HG03060 (cell line): Measurements from ENCODE around the gene PTPRM.

Experiments
- ATAC-seq: cut with Tn5 transposase; IDR thresholded peaks from one replicate; pipeline ENCODE4 v1.9.1; 2021; ENCODE audit warnings: low read depth, moderate number of reproducible peaks; ENCODE audit not compliant: unreplicated experiment

The PTPRM gene

DNA sequence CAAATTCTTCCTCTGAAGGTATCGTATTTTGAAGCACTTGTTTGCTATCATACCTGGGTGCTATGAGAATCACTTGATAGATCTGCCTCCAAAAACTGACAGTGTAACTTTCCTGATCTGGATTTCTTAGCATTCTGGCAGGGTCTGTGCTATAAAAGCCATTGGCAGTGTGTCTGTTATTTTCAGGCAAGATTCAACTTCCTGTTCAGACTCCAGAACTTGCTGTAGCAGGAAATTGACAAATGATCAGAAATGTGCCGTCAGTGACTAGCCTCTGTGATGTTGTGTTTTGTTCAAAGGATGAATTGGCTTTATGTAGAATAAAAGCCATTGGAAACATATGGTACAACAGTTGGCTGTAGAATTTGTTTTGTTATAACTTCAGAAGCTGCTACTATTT lies 273.3 kb downstream of the PTPRM start:
- no peak for ATAC-seq

- no peak for ATAC-seq
Observed at GRCh38 chr18:7844017-7844416, 276.9 kb downstream of the PTPRM start.

- ATAC-seq: no peak
Observed at GRCh38 chr18:7844418-7844817, 277.3 kb downstream of the PTPRM start.

DNA sequence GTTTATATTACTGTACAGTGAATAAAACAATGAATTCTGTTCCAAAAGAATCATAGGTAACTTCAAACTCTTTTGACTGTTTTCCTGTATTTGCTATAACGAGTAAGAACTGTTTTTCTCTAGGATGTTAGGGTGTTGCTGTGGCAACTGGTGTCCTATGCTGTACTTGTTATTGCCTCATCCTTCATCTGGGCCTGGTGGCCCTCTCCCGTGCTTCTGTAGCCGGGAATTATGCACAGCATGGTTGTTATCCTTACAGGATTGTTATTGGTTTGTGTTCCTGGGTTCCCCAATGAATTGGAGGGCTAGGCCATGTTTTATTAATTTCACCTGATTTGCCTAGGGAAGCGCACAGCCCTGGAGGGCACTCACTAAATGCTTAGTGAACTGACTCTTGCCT lies 279.2 kb downstream of the PTPRM start:
- no peak for ATAC-seq

DNA sequence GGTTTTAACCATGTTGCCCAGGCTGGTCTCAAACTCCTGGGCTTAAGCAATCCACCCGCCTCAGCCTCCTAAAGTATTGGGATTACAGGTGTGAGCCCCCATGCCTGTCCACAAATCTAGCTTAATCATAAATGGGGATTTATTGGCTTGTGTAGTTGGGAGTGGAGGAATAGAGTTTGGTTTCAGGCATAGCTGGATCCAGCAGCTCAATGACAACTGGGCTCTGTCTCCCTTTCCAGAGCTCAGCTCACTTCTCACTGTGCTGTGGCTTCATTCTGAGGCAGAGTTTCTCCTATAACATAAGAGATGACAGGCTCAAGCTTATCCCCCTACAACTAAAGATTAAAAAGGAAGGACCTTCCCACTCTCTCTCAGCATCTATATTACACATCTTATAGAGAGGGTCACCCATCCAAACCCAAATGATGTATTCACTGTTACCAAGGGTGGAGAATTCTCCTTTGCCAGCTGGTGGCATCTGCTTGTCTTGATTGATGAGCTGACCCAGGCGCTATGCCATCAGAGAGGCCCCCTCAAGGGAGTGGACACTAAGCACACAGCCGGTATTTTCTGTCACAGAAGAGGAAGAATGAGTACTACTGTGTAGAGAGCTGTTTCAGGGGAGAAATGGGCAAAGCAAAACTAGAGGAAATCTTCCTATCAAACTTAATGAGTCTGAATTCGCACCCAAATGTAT lies 280.4 kb downstream of the PTPRM start:
- ATAC-seq: no peak

DNA sequence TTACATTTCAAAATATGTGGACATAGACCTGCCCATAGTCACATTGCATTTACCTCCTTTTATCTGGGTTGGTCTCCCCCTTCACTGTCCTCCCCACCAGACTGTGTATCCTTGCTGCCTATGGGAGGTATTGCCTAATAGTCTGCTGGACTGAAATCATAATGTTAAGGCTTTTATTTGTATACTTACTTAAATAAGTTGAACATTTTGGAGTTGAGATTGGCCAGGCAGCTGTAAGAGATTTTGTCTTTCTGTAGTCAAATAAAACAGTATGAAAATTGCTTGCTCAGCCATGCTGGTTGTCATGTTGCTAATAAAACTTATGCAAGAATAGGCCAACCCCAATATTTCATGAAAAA lies 280.9 kb downstream of the PTPRM start:
- ATAC-seq: no peak

GRCh38 chr18:7850446-7850845 lies 283.3 kb downstream of the PTPRM start:
- ATAC-seq: no peak

DNA sequence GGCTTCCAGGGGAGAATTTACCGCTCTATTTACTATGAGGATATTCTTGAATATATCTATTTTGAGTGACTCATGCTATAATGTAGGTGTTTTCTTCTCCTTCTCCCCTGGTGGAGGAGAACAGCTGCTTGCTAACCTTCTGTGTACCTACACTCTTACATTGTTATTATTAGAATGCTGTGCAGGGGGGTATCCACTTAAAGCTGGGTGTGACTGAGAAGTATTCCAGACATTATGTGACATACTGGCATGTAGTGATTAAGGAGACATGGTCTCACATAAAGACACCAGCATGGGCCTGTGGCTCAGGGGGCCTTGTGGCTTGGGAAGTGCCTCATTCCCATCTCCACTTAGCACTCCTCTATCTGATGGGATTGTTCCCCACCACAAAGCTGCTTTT lies 287.9 kb downstream of the PTPRM start:
- no peak for ATAC-seq

DNA sequence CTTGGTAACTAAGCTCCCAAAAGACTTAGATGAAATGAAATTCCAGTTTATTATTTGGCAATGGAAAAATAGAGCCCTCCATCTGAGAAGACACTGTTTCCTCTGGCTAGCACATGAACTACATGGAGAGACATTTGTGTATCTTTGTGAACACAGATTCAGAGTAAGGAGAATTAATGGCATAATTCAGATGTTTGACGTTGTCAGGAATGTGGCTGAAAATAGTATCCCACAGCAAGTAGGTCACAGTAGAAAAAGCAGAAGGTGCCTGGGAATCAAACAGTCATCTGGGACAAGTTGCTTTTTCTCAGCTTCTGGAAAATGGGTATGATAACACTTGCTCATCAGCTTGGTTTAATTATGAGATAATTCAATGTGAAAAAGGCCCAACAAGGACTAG lies 288.6 kb downstream of the PTPRM start:
- ATAC-seq: no peak

GRCh38 chr18:7856116-7856515 lies 289.0 kb downstream of the PTPRM start:
- ATAC-seq: no peak

DNA sequence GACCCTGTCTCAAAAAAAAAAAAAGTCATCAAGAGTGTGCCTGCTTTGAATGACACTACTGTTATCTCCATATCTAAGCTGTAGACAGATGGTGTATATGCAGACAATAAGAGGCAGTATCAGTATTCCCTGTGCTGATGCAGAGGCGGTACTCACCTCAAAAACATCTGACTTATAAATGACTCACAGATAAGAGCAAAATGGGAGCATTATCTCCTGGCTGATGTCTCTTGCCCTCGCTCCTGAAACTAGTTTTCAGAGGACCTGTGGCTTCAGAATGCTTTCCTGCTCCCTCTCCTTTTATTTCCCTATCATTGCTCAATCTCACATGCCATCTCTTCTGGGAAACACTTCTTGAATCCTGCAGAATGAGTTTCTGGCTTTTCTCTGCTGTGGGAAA lies 289.6 kb downstream of the PTPRM start:
- ATAC-seq: no peak

GRCh38 chr18:7857562-7857961 lies 290.4 kb downstream of the PTPRM start:
- no peak for ATAC-seq

DNA sequence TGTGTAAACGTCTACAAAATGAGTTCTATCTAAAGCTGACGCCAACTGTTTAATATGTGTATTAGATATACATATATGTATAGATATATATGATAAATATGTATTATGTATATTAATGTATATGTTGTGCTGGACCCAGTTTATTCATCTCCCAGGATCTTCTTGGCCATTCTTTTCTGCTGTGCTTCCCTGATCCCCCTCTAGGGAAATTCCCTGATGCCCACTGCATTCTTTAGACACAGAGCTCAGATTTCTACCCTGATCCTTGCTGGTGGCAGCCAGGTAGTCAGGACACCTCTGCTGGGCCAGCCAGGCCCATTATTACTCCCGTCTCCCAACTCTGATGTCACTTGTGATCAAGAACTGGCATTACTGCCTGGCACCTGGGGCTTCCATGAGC lies 292.0 kb downstream of the PTPRM start:
- ATAC-seq: no peak

DNA sequence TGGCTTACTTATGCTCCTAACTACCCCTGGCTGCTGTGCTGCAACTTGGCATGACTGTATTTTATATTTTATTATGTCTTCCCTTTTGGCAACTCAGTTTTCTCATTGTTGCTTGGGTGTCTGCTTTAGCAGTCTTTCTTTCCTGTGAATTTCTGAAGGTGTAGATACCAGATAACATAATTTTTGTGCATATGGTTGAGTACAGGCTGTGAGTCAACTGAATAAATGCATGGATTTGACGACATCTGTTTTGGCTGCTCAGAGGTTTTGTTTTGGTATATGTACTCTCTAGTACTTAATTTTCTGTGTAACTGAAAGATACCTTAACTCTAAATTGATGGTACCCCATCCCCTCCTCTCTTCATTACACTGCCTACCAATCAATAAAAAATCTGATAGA lies 303.1 kb downstream of the PTPRM start:
- ATAC-seq: no peak

DNA sequence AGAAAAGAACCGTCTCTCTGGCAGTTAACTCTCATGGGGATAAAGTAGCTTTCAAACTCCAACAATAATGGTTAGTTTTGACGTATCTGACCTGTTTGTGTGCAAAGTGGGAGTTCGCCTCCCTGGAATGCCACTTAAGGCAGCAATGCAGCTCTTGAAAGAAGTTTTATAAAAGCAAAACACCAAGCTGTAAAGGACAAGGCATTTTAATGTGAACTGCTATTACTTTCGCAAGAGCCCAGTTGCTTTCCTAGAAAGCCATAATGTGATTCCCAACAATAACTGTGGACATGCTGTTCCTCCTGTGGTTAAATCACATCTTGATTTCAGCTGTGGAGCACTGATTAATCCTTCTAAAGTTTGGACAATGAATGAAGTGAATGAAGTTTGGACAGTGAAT lies 303.7 kb downstream of the PTPRM start:
- no peak for ATAC-seq

DNA sequence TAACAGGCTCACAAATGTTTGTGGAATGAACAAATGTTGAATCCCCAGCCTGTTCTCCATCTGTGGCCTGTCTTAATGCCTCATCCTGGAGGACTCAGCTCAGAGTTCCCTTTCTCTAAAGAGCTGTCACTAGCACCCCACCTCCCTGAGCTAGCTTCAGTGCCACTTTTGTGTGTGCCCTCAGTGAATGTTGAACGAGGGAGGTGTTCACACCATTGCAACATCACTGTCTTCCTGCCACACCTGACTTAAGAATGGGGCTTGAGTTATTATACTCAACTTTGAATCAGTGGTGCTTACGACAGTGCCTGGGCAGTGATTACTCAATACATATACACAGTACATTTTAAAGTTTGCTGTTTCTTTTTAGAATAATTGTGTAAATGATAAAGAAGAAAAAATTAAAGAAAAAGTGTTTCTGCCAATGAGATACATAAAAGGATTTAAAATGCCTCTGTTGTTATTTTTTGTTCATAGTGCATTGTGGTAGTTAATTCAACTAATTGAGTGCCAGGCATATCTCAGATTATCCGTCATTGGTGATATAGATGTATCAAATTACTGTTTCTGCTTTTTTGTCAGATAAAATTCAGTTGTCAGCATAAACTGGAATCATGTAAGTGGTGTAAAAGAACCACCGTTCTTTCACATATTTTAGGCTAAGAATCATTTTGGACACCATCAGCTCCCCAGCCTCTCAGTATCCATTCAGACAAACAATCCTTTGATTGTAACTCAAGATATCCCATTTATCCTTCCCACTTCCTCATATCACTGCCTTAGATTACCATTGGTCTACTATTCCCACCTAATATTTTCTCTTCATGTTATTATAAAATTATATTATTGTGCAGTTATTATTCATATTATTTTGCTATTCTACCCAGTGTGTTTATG lies 304.7 kb downstream of the PTPRM start:
- ATAC-seq: no peak

DNA sequence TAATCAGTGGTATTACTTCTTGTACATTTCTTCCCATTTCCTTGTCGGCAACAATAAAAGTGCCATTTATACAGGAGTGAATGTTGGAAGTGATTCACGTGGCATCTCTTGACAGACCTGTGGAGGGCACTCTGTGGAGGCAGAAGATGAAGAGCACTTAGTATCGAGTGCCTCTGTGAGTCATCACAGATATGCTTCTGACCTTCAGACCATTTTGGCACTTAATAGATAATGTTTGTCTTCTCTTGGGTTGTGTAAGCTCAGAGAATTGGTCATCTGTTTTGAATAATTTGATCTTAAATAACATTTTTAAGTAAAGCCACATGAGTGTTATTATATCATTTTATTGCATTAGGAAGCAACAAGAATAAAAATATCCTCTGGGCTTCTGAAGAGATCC lies 305.5 kb downstream of the PTPRM start:
- ATAC-seq: no peak

DNA sequence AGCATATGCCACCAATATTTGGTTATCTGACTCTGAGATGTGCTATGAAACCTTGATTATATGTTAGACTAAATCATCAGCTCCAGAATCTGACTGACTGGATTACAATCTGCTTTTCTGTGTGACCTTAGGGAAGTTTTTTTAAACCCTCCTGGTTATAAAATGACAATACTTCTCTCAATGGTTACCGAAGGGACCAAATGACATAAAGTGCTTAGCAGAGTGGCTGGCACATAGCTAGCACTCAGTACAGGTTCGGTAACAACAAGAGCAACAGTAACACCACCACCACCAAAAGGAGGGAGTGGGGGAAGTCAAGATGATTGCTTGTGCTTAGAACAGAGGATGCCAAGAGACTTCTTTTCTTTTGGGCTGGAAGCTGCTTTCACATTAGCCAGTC lies 306.2 kb downstream of the PTPRM start:
- no peak for ATAC-seq

DNA sequence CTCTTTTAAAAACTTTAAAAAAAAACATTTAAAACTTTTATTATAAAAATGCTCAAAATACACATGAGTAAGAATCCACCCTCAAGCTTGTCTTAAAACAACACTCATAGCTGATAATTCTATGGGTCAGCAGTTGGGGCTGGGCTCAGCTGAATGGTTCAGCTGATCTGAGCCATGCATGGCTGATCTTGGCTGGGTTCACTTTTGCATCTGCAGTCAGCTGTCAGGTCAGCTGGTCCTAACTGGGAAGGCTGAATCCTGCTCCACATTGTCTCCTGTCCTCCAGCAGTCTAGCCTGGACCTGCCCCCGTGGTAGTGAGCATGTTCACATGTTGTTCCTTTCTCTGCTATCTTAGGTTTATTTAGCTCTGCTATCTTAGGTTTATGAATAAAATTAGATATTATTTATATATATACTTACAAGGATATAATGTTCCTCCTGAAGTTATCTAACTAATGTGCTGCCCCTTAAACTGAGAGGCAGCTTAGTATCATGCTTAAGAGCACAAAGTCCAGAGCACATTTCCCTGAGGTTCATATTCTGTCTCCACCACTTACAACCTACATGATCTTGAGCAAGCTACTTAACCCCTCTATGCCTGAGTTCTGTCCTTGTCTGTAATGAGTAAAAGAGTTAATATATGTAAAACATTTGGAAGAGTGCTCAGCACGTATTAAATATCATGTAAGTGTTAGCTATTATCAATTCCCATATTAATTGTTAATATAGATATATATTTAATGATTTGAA lies 309.4 kb downstream of the PTPRM start:
- no peak for ATAC-seq

DNA sequence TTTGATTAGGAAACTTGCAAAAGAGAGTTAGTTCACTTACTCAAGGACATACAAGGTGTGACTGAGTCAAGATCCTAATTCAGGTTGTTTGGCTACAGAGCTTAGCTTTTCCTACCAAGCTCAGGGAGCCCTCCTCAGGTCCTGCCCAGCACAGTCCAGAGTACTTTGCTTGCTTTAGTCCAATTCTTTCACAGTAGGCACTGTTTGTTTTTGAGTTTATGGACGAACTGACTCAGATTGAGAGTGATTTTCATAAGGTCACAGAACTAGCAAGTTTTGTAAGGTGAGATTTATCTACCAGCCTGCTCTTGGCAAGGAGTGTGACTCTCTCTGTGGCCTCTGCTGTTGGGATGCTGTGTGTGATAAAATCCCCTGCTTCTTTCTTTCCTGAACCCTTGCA lies 310.5 kb downstream of the PTPRM start:
- ATAC-seq: no peak
